ENCODE measurements around the gene VTI1A. TPM values are rescaled to one million over a fixed set of nuclear protein-coding genes. Genes with fewer than 3 reads are reported as not detected.

VTI1A gene
- total RNA-seq, 4 donors from 2014 or later, result 21.5 to 50.6 (median 37.5) TPM

- Histone ChIP-seq H3K4me1 (no peaks in the 10 kb centered on the region), H3K27me3 (no peaks in the 10 kb centered on the region), H3K27ac (no peak overlapping the region), H3K9me3 (peaks cover 0 to 10% of the 10 kb centered on the region in 2 donors), H3K4me3 (no peak overlapping the region), H3K36me3 (no peaks in the 10 kb centered on the region)
- TF ChIP-seq, protein P1, sequence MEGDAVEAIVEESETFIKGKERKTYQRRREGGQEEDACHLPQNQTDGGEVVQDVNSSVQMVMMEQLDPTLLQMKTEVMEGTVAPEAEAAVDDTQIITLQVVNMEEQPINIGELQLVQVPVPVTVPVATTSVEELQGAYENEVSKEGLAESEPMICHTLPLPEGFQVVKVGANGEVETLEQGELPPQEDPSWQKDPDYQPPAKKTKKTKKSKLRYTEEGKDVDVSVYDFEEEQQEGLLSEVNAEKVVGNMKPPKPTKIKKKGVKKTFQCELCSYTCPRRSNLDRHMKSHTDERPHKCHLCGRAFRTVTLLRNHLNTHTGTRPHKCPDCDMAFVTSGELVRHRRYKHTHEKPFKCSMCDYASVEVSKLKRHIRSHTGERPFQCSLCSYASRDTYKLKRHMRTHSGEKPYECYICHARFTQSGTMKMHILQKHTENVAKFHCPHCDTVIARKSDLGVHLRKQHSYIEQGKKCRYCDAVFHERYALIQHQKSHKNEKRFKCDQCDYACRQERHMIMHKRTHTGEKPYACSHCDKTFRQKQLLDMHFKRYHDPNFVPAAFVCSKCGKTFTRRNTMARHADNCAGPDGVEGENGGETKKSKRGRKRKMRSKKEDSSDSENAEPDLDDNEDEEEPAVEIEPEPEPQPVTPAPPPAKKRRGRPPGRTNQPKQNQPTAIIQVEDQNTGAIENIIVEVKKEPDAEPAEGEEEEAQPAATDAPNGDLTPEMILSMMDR (IDR thresholded peaks at IDR 0.05), result no peak
- TF ChIP-seq POLR2A (IDR thresholded peaks at IDR 0.05), result no peak
- intact Hi-C loops (cut with DNase I; ENCODE audit: low total_unique reads), result no loop called here
- no peak for DNase-seq
Measured at GRCh38 chr10:112848228-112848627, 401.2 kb downstream of the VTI1A start.

DNA sequence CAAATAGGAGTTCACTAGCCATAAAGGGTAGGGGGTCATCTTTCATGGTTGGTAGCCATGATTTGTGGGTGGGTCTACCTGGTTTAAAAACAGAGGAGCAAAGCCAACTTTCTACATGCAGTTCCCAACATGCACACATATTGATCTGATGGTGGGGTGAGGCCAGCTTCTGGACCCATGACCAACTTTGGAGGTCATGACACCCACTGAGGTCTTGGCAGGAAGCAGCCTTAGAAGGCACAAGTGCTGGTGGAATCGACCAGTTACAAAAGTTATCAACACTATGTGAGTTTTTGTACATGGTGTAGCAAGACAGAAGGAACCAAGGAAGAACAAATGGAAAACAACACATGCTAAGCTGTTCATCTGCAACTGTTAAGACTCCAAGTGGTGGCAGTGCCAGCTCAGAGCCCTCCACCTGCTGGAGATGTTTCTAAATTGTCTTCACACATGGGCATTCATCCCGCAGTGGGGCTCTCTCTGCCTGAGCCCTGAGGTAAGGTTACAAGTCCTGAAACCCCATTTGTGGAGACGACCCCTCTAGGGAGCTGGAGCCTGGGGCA, 401.9 kb downstream of the VTI1A start:
- no peak overlapping the region for H3K27ac ChIP-seq
- H3K27me3 ChIP-seq, result no peaks in the 10 kb centered on the region
- intact Hi-C loops (cut with DNase I; ENCODE audit: low total_unique reads), result no loop called here
- H3K36me3 ChIP-seq, result no peaks in the 10 kb centered on the region
- peaks cover 0 to 10% of the 10 kb centered on the region in 2 donors for H3K9me3 ChIP-seq
- H3K4me1 ChIP-seq, result no peaks in the 10 kb centered on the region
- H3K4me3 ChIP-seq, result no peak overlapping the region
- no peak for DNase-seq
- TF ChIP-seq POLR2A (IDR thresholded peaks at IDR 0.05), result no peak
- TF ChIP-seq, protein P1 (IDR thresholded peaks at IDR 0.05), result no peak

- no peak overlapping the region for H3K27ac ChIP-seq
- H3K36me3 ChIP-seq, result no peaks in the 10 kb centered on the region
- intact Hi-C loops (cut with DNase I; ENCODE audit: low total_unique reads), result no loop called here
- no peak for DNase-seq
- H3K4me3 ChIP-seq, result no peak overlapping the region
- no peaks in the 10 kb centered on the region for H3K27me3 ChIP-seq
- TF ChIP-seq, protein P1 (IDR thresholded peaks at IDR 0.05), result no peak
- TF ChIP-seq POLR2A (IDR thresholded peaks at IDR 0.05), result no peak
- H3K4me1 ChIP-seq, result no peaks in the 10 kb centered on the region
- peaks cover 0 to 10% of the 10 kb centered on the region in 2 donors for H3K9me3 ChIP-seq
Measured at GRCh38 chr10:112849546-112849945, 402.5 kb downstream of the VTI1A start.

- TF ChIP-seq POLR2A (IDR thresholded peaks at IDR 0.05), result no peak
- TF ChIP-seq, protein P1 (IDR thresholded peaks at IDR 0.05), result no peak
Measured at GRCh38 chr10:112851181-112851580, 404.2 kb downstream of the VTI1A start.

GRCh38 chr10:112851588-112852211, 404.7 kb downstream of the VTI1A start:
- no peaks in the 10 kb centered on the region for H3K27me3 ChIP-seq
- peaks cover 0 to 10% of the 10 kb centered on the region in 2 donors for H3K9me3 ChIP-seq
- no peak for DNase-seq
- TF ChIP-seq POLR2A (IDR thresholded peaks at IDR 0.05), result no peak
- TF ChIP-seq, protein P1 (IDR thresholded peaks at IDR 0.05), result no peak
- intact Hi-C loops (cut with DNase I; ENCODE audit: low total_unique reads), result no loop called here
- H3K4me3 ChIP-seq, result no peak overlapping the region
- H3K4me1 ChIP-seq, result no peaks in the 10 kb centered on the region
- H3K27ac ChIP-seq, result no peak overlapping the region
- no peaks in the 10 kb centered on the region for H3K36me3 ChIP-seq

More at GRCh38 chr10:112851181-112851580, 404.2 kb downstream of the VTI1A start:
- no peaks in the 10 kb centered on the region for H3K27me3 ChIP-seq
- no peak overlapping the region for H3K4me3 ChIP-seq
- H3K36me3 ChIP-seq, result no peaks in the 10 kb centered on the region
- intact Hi-C loops (cut with DNase I; ENCODE audit: low total_unique reads), result no loop called here
- no peak for DNase-seq
- H3K9me3 ChIP-seq, result peaks cover 0 to 10% of the 10 kb centered on the region in 2 donors
- no peaks in the 10 kb centered on the region for H3K4me1 ChIP-seq
- no peak overlapping the region for H3K27ac ChIP-seq

Measured in uterus (tissue), 4 donors.